Liver (tissue), 9 donors: ENCODE data around the gene KCNA10. TPM values are rescaled to one million over a fixed set of nuclear protein-coding genes. Genes with fewer than 3 reads are reported as not detected.

Experiments used
- DNase-seq: peaks from one replicate; pipeline ENCODE4 v3.0.0-alpha.2; 2017; ENCODE audit warnings: low spot score
- H3K27ac ChIP-seq, 2 donors: one replicate each; pipeline ENCODE4 v1.7.0; 2013; ENCODE audit warnings: inconsistent platforms in 2 of 2, low read length in 2 of 2, control low read depth in 1 of 2, low read depth in 1 of 2, mild to moderate bottlenecking in 1 of 2
- H3K27me3 ChIP-seq, 4 donors: one replicate each; pipeline versions ENCODE4 v1.6.1 to v1.7.0; 2013; ENCODE audit warnings: low read length in 3 of 4, inconsistent platforms in 1 of 4, mild to moderate bottlenecking in 1 of 4, moderate library complexity in 1 of 4; ENCODE audit not compliant: control insufficient read depth in 4 of 4, insufficient read depth in 4 of 4
- H3K36me3 ChIP-seq, 4 donors: one replicate each; pipeline versions ENCODE4 v1.6.1 to v1.7.0; 2013; ENCODE audit warnings: low read length in 3 of 4, mild to moderate bottlenecking in 3 of 4, low read depth in 1 of 4, moderate library complexity in 1 of 4; ENCODE audit not compliant: control insufficient read depth in 4 of 4, insufficient read depth in 3 of 4
- H3K4me1 ChIP-seq, 4 donors: one replicate each; pipeline versions ENCODE4 v1.6.1 to v1.7.0; 2013; ENCODE audit warnings: low read length in 3 of 4, mild to moderate bottlenecking in 3 of 4, moderate library complexity in 1 of 4; ENCODE audit not compliant: control insufficient read depth in 4 of 4, insufficient read depth in 4 of 4
- H3K4me3 ChIP-seq, 3 donors: one replicate each; pipeline versions ENCODE4 v1.6.1 to v1.7.0; 2013; ENCODE audit warnings: low read length in 3 of 3, control low read depth in 1 of 3, low read depth in 1 of 3, mild to moderate bottlenecking in 1 of 3
- H3K9ac ChIP-seq, 2 donors: one replicate each; pipeline ENCODE4 v1.7.0; 2013; ENCODE audit warnings: low read length in 2 of 2, mild to moderate bottlenecking in 2 of 2, moderate library complexity in 2 of 2, control low read depth in 1 of 2, low read depth in 1 of 2
- H3K9me3 ChIP-seq, 4 donors: one replicate each; pipeline versions ENCODE4 v1.6.1 to v1.7.0; 2013; ENCODE audit warnings: low read length in 3 of 4; ENCODE audit not compliant: control insufficient read depth in 4 of 4
- EGR1 ChIP-seq, 2 donors: IDR thresholded peaks; 2 replicates each; pipeline ENCODE4 v1.6.1; 2016 to 2018; ENCODE audit warnings: antibody characterized with exemption in 2 of 2, low read depth in 2 of 2
- FOXA1 ChIP-seq: IDR thresholded peaks from 2 replicates; pipeline ENCODE4 v1.6.1; 2016; ENCODE audit warnings: antibody characterized with exemption
- FOXA2 ChIP-seq: IDR thresholded peaks from 2 replicates; pipeline ENCODE4 v1.6.1; 2016; ENCODE audit warnings: antibody characterized with exemption
- GABPA ChIP-seq, 2 donors: IDR thresholded peaks in 1 of 2; conservative IDR thresholded peaks in 1 of 2; 2 replicates each; pipeline ENCODE4 v1.6.1; 2016; ENCODE audit warnings: antibody characterized with exemption in 2 of 2, mild to moderate bottlenecking in 1 of 2, moderate library complexity in 1 of 2
- HNF4A ChIP-seq, 2 donors: conservative IDR thresholded peaks; 2 replicates each; pipeline ENCODE4 v1.6.1; 2016; ENCODE audit warnings: antibody characterized with exemption in 2 of 2, mild to moderate bottlenecking in 2 of 2
- HNF4G ChIP-seq: IDR thresholded peaks from 2 replicates; pipeline ENCODE4 v1.6.1; 2016; ENCODE audit warnings: antibody characterized with exemption
- JUND ChIP-seq, 2 donors: IDR thresholded peaks; 2 replicates each; pipeline ENCODE4 v1.6.1; 2016; ENCODE audit warnings: antibody characterized with exemption in 2 of 2
- NR2F2 ChIP-seq: IDR thresholded peaks from 2 replicates; pipeline ENCODE4 v1.6.1; 2016; ENCODE audit warnings: antibody characterized with exemption
- RAD21 ChIP-seq, 2 donors: IDR thresholded peaks; 2 replicates each; pipeline ENCODE4 v1.6.1; 2016; ENCODE audit warnings: antibody characterized with exemption in 2 of 2, mild to moderate bottlenecking in 2 of 2
- REST ChIP-seq: IDR thresholded peaks from 2 replicates; pipeline ENCODE4 v1.6.1; 2016; ENCODE audit warnings: antibody characterized with exemption, mild to moderate bottlenecking
- RXRA ChIP-seq, 2 donors: IDR thresholded peaks; 2 replicates each; pipeline ENCODE4 v1.6.1; 2017 to 2018; ENCODE audit warnings: antibody characterized with exemption in 2 of 2, mild to moderate bottlenecking in 1 of 2
- SP1 ChIP-seq: IDR thresholded peaks from 2 replicates; pipeline ENCODE4 v1.6.1; 2018; ENCODE audit warnings: antibody characterized with exemption, mild to moderate bottlenecking
- TAF1 ChIP-seq: conservative IDR thresholded peaks from 2 replicates; pipeline ENCODE4 v1.6.1; 2016; ENCODE audit warnings: antibody characterized with exemption, mild to moderate bottlenecking
- YY1 ChIP-seq: IDR thresholded peaks from 2 replicates; pipeline ENCODE4 v1.6.1; 2016; ENCODE audit warnings: antibody characterized with exemption, mild to moderate bottlenecking
- whole genome bisulfite sequencing: extraction: QIAGEN DNeasy Blood & Tissue Kit; methylation state at CpG from one replicate; pipeline ENCODE4 v1.1.7; 2013; 5-methylcytosine and 5-hydroxymethylcytosine counted together
- polyA plus RNA-seq, 2 donors: library from polyadenylated mRNA; stranded (reverse) in 1 of 2; unstranded in 1 of 2; fragments of 200-250 nt in 1 of 2; fragments of >200 nt in 1 of 2; fragmentation: Nextera tagmentation in 1 of 2; extraction: Ambion mirVana in 1 of 2; gene quantifications; one replicate each; pipeline versions ENCODE4 v1.2.1 to v1.2.3, GENCODE V29; 2013 to 2015
- total RNA-seq, 2 donors: library from RNA; depleted of rRNA; stranded (reverse); fragments of >200 nt; gene quantifications; one replicate each; pipeline ENCODE4 v1.2.3, GENCODE V29; 2014
- TF ChIP-seq, protein P1 (sequence below): IDR thresholded peaks from 2 replicates; pipeline ENCODE4 v1.6.1; 2016; ENCODE audit warnings: antibody characterized with exemption
- TF ChIP-seq, protein P2 (sequence below): IDR thresholded peaks from 2 replicates; pipeline ENCODE4 v1.6.1; 2016; ENCODE audit warnings: antibody characterized with exemption
- TF ChIP-seq, protein P3 (sequence below): IDR thresholded peaks from 2 replicates; pipeline ENCODE4 v1.6.1; 2016; ENCODE audit warnings: antibody characterized with exemption
- TF ChIP-seq, protein P4 (sequence below): fragments of 150-350 bp; IDR thresholded peaks from 2 replicates; pipeline ENCODE4 v1.5.1; 2017; ENCODE audit warnings: improper control_type of control experiment, low read depth, low read length; ENCODE audit not compliant: missing input control
- donor health status: healthy.
- donor health status: healthy.
- donor health status: healthy.
- donor health status: healthy.
- donor health status: healthy.

The KCNA10 gene
- total and polyA plus RNA-seq, 4 donors, result not detected

DNA sequence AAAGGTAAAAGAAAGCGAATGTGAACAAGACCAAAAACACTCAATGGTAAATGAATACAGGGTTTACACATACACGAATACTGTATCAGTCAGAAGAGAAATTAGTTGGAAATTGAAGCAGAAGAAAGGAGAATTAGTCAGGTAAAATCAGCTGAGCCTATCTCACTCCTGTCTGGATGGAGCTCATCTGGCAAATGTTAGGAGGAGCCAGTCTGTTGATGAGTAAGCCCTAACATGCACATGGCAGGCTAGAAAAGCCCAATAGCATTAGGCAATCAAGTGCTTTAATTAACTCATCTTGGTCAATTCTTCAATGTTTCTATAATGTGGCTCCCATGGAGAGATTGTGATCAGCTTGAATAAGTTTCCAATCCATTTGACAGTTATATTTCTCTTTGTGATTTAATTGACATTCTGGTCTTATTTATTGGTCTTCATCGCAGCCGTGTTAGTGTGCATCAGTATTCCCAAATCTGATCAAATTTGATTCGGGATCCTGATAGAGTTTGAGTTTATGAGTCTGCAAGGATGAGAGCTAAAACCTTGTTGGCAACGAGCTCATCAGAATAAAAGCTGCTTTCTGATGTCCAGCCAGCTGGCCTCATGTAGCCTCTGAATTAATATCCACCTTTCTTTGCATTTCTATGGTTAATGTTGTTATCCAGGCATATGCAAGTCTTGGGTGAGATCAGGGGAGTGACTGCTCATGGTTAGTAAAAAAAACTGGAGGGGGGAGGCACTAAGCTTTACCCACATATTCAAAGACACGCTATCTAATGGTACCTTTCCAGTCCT is 22.1 kb upstream of the KCNA10 start (continued):
- TF ChIP-seq REST (no peak), EGR1 (IDR thresholded peaks at IDR 0.05; ENCODE audit: low read depth in 2 of 2) (no peak), HNF4A (conservative IDR thresholded peaks at IDR 0.05) (no peak), YY1 (no peak)
- TF ChIP-seq, protein P1, sequence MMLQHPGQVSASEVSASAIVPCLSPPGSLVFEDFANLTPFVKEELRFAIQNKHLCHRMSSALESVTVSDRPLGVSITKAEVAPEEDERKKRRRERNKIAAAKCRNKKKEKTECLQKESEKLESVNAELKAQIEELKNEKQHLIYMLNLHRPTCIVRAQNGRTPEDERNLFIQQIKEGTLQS, result no peak
- TF ChIP-seq, protein P2, sequence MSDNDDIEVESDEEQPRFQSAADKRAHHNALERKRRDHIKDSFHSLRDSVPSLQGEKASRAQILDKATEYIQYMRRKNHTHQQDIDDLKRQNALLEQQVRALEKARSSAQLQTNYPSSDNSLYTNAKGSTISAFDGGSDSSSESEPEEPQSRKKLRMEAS, result no peak

- TF ChIP-seq GABPA (IDR thresholded peaks at IDR 0.05 in 1 of 2, conservative IDR thresholded peaks at IDR 0.05 in 1 of 2), result no peak
- TF ChIP-seq EGR1 (IDR thresholded peaks at IDR 0.05; ENCODE audit: low read depth in 2 of 2), result no peak
- TF ChIP-seq, protein P2, result no peak
- TF ChIP-seq, protein P3, sequence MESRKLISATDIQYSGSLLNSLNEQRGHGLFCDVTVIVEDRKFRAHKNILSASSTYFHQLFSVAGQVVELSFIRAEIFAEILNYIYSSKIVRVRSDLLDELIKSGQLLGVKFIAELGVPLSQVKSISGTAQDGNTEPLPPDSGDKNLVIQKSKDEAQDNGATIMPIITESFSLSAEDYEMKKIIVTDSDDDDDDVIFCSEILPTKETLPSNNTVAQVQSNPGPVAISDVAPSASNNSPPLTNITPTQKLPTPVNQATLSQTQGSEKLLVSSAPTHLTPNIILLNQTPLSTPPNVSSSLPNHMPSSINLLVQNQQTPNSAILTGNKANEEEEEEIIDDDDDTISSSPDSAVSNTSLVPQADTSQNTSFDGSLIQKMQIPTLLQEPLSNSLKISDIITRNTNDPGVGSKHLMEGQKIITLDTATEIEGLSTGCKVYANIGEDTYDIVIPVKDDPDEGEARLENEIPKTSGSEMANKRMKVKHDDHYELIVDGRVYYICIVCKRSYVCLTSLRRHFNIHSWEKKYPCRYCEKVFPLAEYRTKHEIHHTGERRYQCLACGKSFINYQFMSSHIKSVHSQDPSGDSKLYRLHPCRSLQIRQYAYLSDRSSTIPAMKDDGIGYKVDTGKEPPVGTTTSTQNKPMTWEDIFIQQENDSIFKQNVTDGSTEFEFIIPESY, result no peak
- TF ChIP-seq REST, result no peak
- TF ChIP-seq, protein P4, sequence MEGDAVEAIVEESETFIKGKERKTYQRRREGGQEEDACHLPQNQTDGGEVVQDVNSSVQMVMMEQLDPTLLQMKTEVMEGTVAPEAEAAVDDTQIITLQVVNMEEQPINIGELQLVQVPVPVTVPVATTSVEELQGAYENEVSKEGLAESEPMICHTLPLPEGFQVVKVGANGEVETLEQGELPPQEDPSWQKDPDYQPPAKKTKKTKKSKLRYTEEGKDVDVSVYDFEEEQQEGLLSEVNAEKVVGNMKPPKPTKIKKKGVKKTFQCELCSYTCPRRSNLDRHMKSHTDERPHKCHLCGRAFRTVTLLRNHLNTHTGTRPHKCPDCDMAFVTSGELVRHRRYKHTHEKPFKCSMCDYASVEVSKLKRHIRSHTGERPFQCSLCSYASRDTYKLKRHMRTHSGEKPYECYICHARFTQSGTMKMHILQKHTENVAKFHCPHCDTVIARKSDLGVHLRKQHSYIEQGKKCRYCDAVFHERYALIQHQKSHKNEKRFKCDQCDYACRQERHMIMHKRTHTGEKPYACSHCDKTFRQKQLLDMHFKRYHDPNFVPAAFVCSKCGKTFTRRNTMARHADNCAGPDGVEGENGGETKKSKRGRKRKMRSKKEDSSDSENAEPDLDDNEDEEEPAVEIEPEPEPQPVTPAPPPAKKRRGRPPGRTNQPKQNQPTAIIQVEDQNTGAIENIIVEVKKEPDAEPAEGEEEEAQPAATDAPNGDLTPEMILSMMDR, result no peak
- no peak for TF ChIP-seq JUND (IDR thresholded peaks at IDR 0.05)
- TF ChIP-seq HNF4A (conservative IDR thresholded peaks at IDR 0.05), result no peak
- no peak for TF ChIP-seq TAF1
- TF ChIP-seq FOXA2, result no peak
- no peak for TF ChIP-seq FOXA1
- no peak for TF ChIP-seq RXRA (IDR thresholded peaks at IDR 0.05)
- TF ChIP-seq RAD21 (IDR thresholded peaks at IDR 0.05), result no peak
- TF ChIP-seq YY1, result no peak
- TF ChIP-seq HNF4G, result no peak
- TF ChIP-seq NR2F2, result no peak
- TF ChIP-seq, protein P1, result no peak
- no peak for TF ChIP-seq SP1
- DNase-seq, result no peak
- H3K36me3 ChIP-seq, result no peaks in the 10 kb centered on the region
- WGBS, result 67% methylated on average over 8 of the region's 8 CpGs
- H3K9ac ChIP-seq, result no peak overlapping the region
- no peak overlapping the region for H3K4me3 ChIP-seq
- H3K27me3 ChIP-seq, result no peaks in the 10 kb centered on the region
- H3K4me1 ChIP-seq, result no peaks in the 10 kb centered on the region
- H3K9me3 ChIP-seq, result no peaks in the 10 kb centered on the region
- no peak overlapping the region for H3K27ac ChIP-seq
These were observed 19.9 kb upstream of the KCNA10 start for GRCh38 chr1:110538921-110539320.
